ENCODE data around the gene SMC1B.
A peak's percentile ranks its signal among the peaks of the same experiment; 100 is the strongest.
"Not testable (repeated sequence)": the region's sequence is repeated elsewhere in the genome, so short reads cannot be mapped to it uniquely, and the experiment has no call there.

SMC1B gene

DNA sequence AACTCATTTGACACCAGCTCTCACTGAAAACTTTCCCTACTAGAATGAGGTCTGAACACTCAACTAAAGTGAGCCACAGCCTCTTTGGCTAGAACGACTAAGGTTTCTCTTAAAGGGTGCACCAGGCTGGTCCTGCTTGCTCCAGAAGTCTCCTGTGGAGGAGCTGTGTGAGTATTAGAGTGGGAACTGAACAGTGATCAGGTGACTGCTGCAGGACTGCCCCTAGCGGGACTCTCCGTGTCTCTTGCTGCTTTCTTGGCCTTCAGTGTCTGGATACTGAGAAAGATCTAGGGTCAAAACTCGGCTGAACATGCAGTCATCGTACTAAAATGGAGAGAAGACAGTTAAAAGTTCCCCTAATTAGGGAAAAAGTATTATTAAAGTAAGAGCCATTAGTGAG is 69.1 kb downstream of the SMC1B start:
- DNase-seq = no peak

DNA sequence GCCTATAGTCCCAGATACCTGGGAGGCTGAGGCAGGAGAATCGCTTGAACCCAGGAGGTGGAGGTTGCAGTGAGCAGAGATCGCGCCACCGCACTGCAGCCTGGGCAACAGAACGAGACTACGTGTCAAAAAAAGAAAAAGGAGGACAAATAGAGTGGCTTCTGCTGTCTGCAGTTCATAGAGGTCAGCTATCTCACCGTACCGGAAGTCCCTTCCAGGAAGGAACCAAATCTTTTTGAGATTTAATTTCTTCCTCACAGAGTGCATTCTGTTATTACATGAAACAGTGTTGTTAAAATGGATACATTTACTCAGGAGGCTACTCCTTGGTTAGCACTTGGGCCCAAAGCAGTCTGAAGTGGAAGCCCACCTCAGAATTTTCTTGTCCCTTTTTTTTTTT is 70.3 kb downstream of the SMC1B start:
- DNase-seq = no peak

DNA sequence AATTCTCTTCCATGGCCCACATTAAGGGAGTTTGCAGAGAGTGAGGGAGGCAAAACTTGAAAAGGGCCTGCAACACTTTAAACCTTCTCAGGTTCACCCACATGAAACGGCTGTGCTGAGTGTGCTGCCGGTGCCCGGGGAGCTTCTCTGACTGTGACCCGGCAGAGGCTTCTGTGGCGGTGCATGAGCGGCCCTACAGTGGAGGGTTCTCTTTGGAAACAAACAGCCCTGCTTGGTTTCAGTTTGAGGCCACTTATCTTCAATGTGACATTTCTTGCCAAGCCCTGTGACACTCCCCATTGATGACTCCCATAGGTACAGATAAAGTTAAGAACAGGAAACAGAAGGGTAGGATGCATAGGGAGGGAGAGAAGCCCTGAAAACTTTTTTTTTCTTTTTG is 71.9 kb downstream of the SMC1B start:
- peak; percentile 42 for DNase-seq

DNA sequence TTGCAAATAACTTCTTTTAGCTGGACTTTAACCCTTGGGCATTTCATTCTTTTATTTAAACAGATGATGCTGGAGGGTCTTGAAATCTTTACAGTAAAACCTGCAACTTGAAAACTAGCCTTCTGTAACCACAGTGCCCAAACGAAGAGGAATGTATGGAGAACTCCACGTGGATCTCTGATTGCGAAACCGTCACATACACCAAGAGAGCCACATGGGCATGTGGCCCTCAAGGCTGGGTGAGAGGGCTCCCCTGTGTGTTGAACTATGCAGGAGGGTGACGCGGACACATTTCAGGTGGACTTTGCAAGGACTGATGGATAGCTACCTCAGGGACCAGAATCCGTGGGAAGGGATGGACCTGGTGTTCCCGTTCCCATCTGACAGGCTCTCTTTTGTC is 73.1 kb downstream of the SMC1B start:
- DNase-seq = no peak

DNA sequence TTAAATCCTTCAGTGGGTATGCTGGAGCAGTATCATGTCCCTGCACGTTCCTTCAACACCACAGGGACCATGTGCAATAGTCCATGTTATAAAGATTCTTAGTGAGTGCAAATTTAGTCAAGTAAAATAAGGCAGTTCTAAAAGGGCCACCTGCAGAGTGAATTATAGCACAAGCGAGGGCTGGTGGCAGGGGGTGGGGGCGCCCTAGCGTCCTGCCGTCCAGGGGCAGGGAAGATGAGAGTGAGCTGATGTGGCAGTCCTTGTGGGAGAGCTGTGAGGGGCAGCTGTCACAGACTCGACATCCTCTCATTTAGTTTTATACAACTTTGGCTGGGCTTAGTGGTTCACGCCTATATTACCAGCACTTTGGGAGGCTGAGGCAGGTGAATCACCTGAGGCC is 74.6 kb downstream of the SMC1B start:
- DNase-seq = no peak

DNA sequence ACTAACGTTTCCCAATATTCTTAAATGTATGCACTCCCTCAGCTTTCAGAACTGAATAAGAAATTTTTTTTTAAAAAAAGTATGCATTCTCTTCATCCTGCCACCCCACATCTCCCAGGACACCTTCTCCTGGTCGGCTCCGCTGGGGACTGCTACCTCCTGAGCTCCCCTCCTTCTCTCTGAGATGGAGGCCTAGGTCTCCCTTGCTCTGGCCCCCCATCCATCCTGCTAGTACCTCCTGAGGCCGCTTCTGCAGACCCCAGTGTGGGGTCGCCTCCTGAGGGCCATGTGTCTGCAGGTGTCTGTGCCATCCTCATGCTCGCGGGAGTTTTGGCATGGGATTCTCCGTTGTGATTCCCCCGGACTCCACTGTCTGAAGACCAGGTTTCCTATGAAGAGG is 75.9 kb downstream of the SMC1B start:
- DNase-seq = no peak

DNA sequence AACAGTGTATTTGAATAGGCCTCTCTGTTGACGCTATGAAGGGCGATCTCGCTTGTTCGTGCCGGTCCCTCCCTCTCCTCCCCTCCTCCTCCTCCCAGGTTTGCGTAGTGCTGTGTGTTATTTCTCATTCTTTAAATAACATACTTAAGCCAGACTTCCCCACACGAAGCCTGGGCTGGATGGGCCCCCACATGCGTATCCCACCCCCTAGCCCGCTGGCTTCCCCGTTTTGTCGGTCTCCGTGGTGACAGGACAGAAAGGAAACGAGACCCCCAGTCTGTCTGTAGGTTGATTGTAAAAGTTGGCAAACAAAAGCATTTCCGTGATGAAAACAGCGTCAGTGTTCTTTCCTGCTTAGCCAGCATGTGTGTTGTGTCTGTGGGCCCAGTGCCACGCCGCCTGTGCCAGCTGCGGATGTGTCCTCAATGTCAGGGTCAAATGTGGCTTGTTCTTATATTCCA is 76.4 kb downstream of the SMC1B start:
- no peak for DNase-seq

DNA sequence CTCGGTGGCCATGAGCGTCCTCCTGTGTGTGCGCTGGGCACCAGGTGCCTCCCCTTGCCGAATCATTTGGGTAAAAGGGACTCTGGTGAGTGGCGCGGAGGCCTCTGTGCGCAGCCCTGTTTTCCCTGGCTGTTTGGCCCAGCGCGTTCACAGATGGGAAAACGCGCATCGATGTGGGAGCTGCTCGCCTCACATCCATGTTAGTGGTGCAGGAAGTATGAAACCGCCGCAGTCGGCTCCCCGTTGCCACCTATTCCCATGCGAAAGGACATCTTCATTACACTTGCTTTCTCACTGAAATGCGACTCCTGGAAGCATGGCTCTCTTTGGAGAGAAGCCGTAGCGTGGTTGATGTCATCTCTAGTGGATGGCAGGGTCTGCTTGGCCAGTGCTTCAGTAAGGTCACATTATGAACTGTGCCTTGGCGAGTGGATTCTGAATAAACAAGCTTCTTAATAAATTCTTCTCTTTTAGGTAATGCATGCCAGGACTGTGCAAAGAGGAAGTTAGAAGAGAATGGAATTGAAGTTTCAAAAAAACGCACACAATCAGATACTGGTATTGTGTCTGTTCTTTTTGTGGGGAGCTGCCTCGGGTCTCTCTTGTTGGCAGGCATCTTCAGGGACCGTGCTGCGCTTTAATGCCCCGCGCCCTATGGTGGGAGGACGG is 77.4 kb downstream of the SMC1B start:
- DNase-seq = no peak

DNA sequence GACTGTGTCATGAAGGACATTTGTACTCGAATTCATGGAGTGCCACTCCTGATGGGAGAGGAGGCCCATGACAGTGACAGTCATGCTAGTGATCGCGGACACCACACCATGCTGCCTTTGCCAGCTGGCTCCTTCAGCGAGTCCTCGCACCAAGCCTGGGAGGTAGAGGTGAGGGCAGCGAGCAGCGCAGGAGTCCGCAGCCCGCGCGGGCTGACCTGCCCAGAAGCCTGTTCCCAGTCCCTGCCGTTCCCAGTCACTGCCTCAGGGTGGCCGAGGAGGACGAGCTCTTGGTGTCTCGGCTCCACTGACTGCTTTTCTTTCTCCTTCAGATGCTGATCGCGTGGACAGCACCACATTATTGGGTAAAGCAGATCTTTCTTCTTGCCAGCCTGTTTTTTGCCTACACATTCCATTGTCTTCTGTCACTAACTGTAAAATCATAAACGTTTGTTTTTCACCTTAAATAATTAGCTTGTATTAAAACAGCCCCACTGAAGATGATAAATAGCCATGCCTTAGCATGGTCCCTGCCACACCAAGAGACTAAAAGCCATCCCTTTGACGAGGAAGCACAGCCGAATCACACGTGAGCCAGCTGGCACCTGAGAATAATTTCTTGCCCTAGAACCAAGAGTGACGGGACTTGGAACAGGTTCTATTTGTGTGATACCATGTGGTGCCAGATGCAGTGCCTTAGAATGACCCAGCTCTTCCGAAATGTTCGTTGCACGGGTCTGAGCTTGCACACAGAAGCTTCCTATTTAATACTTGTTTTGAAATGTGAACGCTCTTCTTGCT is 78.2 kb downstream of the SMC1B start:
- DNase-seq = no peak

DNA sequence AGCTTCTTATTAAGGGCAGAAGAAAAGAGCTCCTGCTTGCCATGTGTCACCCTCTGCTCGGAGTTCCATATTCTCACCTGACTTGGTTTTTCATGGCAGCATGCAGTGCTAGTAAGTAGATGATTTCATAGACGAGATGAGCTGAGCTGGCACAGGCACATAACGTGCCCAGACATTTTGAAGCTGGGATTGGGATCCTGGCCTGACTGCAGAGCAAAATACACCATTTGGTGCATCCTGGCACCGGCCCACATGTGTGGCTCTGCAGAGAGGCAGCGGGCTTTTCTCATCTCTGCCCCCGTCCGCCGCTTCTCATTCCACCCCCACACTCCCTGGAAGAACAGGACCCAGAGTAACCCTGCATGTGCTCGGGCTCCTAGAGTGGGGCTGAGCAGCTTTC is 78.9 kb downstream of the SMC1B start:
- DNase-seq = no peak

DNA sequence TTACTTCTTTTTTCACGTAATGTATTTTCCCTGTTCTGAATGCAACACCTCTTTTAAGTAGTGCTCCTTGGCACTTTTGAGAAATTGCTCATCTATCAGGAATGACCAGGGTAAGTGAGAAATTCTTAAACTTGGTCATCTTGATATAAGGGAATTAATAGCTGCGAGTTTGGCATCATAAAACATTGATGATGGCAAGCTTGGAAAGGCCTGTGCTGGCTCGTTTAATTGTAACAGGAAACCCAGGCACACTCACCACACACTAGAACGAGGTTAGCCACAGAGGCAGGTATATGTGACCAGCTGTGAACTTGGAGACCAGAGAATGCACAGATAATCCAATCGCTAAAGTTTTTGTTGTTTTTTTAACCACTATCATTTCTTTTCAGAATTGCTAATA is 79.3 kb downstream of the SMC1B start:
- no peak for DNase-seq

DNA sequence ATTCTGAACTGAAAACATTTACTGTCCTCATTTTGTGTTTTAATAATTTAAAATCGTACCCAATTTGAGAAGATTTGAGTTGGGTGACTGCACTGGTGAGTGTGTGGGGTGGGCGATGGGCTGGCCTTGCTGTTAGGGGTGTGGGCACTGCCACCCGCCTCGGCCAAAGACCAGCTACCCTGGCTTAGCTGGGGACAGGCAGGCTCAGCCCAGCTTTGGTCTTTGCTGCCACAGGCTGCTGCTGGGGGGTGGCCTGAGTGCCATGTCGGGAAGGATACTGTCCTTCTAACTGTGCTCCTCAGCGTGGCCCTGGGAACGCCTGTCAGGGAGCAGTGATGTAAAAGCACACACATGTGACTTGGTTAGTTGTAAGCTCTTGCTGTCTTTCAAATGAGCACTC is 81.4 kb downstream of the SMC1B start:
- DNase-seq = no peak

DNA sequence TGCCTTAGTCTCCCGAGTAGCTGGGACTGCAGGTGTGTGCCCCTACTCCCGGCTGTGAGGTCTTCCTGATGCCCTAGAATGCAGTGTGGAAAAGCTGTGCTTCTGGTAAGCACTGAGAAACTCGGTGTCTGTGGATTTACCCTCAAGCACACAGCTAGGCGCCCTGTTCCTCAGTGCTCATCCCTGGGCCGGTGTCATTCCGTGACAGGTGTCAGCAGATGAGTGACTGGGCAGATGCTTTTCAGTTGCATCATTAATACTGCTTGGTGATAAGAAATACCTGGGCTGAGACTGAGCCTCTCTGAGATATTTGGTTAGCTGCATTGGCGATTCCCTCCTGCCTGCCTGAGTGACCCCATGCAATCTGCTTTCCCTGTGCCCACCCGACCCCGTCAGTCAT is 81.9 kb downstream of the SMC1B start:
- DNase-seq = no peak

DNA sequence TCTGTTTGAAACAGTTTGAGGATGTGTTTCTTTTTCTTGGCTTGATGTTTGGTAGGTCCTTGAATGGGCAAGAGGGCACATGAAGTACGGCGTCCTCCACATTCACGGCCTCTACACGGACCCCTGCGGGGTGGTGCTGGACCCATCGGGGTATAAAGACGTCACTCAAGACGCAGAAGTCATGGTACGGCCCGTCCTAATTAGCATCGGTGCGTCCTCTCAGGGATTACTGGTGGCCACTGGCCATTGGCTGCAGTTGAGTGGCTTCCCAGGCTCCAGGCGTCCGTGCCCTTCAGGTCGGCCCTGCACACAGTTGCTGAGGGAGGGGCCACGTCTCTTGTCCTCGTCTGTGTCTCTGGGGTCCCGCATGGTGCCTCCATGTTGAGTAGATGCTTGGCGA is 82.9 kb downstream of the SMC1B start:
- no peak for DNase-seq

DNA sequence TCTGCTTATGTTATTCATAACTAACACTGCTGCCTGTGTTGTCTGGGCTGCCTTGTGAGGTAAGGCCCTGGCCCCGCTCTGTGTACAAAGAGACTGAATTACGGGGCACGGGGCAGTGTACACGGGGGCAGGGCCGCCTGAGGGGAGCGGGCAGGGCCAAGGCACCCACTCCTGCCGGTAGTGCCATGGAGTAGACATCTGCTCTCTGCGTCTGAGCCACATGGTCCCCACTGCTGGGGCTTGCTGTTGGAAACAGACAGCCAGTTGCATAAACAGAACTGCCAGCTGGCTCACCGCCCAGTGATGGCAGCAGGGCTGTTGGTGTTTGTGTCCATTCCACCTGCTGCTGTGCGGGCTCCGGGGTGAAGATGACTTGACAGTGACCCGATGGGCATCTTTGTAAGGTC is 83.9 kb downstream of the SMC1B start:
- DNase-seq = no peak

DNA sequence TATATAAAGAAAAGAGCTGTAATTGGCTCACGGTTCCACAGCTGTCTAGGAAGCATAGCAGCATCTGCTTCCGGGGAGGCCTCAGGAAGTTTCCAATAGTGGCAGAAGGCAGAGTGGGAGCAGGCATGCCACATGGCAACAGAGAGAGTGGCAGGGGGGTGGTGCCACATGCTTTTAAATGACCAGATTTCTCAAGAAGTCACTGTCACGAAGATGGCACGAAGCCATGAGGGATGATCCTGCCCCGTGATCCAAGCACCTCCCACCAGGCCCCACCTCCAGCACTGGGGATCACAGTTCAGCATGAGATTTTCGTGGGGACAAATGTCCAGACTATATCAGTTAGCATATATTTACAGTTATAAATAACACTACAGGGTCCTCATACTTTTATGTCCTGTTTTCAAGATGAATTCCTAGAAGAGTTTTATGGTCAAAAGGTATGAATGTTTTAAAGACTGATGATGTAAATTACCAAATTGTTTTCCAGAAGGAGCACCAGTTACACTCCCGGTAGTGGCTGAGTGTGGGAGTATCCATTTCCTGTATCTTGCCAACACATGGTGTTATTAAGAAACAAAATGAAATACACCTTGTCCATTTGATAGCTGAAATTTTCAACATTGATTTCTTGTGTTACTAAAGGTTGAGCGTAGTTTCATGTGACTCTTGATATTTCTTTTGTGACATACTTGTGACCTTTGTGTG is 84.4 kb downstream of the SMC1B start:
- no peak for DNase-seq

DNA sequence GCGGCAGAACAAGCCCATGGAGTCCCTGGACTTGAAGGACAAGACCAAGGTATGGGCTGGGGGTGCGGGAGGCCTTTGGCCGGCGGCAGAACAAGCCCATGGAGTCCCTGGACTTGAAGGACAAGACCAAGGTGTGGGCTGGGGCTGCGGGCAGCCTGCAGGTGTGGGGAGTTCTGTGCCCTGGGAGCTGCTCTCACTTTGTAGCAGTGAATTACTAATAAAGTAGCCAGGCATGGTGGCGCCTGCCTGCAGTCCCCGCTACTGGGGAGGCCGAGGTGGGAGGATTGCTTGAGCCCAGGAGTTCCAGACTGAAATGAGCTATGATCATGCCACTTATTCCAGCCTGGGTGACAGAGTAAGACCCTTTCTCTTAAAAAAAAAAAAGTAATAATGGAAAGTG is 85.1 kb downstream of the SMC1B start:
- DNase-seq = not testable (repeated sequence)

DNA sequence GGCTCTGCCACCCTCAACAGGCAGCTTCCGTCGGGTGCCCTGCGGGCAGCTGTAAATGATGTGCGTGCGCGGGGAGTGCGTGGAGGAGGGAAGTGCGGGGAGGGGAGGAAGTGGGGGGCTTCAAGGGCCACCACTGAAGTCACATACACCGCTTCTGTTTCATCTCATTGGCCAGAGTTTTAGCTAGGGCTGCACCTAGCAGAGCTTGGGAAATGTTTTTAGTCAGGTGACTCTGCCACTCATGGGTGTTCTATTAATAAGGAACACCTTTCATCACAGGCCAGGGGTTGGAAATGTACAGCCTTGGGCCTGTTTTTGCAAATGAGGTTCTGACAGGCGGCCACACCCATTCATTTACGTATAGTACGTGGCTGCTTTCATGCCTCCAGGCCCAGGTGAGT is 89.1 kb downstream of the SMC1B start:
- no peak for DNase-seq

DNA sequence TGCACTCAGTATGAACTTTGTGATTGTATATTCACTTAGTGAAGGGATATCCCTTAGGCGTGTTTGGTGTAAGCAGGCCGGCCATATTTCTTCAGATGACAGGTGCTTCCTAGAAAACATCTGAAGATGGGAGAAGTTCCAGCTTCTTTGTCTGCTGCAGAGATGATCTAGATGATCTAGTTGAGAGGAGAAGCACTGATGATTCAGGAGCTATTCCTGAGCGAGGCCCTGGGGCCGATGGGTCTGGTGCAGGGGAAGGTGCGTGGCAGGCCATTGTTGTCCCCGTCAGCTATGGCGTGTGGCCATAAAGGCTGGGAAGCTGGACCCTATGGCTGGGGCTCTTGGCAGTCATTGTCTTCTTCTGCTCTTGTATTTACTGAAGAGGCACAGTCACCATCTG is 89.7 kb downstream of the SMC1B start:
- DNase-seq = no peak

DNA sequence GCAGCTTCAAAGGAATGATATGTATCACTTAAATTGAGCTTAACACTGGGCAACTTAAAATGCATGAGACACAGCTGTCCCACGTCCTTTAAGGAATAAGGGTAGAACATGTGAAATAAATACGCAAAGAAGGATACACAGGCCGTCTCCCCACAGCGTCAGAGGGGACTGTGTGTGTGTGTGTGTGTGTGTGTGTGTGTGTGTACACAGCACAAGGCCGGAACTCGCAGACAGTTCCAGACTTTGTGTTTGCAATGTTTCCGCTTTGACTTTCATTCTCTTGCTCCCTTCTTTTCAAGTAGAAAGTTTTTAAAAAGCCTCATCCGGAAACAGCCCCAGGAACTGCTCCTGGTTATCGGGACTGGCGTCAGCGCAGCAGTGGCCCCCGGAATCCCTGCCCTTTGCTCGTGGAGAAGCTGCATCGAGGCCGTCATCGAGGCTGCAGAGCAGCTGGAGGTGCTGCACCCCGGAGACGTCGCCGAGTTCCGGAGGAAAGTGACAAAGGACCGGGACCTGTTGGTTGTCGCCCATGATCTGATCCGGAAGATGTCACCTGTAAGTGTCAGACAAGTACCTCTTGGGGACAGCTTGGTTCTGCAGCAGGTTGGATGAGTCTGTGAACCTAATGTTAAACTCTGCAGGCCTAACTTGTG is 90.4 kb downstream of the SMC1B start:
- DNase-seq = no peak

DNA sequence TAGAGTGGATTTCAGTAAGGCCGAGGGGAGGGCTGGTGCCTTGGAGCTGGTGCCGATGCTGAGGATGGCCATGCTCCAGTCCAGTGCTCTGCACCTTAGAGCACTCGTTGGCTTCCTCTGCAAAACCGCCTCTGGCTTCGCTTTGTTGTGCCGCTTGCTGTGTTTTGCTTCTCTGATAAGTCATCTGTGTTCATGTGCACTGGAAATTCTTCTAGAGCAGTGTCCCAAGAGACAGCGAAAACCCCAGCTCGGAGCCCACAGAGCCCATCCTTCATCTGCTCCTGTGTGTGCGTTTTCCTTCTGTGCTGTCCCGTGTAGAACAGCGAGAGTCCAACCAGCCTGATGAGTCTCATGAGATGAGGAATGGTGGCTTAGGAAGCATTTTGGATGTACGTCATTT is 91.6 kb downstream of the SMC1B start:
- no peak for DNase-seq

DNA sequence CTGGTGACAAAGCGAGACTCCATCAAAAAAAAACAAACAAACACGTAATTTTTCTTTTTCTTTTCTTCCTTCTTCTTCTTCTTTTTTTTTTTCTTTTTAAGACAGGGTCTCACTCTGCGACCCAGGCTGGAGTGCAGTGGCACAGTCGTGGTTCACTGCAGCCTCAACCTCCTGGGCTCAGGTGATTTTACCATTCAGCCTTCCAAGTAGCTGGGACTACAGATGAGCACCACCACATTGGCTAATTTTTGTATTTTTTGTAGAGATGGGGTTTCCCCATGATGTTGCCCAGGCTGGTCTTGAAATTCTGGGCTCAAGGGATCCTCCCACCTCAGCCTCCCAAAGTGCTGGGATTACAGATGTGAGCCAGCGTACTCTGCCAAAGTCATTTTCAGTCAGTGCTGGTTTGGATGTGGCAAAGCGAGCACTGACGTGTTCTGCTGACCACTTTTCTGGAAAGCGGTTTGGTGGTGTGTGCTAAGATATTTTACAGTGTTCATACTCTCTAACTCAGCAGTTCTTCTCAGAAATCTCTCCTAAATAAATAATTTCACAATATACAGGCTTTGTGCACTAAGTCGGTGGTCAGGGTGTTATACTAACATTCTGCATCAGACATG is 92.9 kb downstream of the SMC1B start:
- no peak for DNase-seq

DNA sequence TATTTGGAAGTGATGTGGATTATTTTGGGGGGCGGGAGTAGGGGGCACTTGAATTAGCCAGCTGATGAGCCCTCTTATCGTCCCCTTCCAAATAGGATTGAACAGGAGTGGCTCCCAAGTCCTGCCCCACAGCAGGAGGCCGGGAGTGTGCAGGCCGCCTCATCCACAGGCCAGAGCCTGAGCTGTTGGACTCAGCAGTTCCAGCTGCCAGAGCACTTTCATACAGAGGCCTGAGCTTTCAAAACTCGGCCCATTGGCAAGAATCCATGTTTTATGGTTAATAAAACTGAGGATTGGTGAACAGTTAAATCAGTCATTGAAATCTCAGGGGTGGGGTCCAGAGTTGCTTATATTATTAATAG is 94.1 kb downstream of the SMC1B start:
- no peak for DNase-seq
